NCI-H1436 (cell line): ENCODE data around the gene CCNL1.

Source experiments
- DNase-seq: peaks from one replicate; lab custom pipeline; 2025; lab: John Stamatoyannopoulos, UW

The CCNL1 gene

GRCh38 chr3:157145606-157146322 is 14.2 kb downstream of the CCNL1 start:
- no peak for DNase-seq

- DNase-seq: peak; percentile 22
These were observed 17.6 kb downstream of the CCNL1 start for GRCh38 chr3:157142315-157142714.

GRCh38 chr3:157139938-157140534 is 19.9 kb downstream of the CCNL1 start:
- DNase-seq: no peak

- no peak for DNase-seq
These were observed 23.1 kb downstream of the CCNL1 start for GRCh38 chr3:157136647-157137387.

- DNase-seq: no peak
These were observed 24.1 kb downstream of the CCNL1 start for GRCh38 chr3:157135671-157136396.

GRCh38 chr3:157134620-157135191 is 25.2 kb downstream of the CCNL1 start:
- no peak for DNase-seq

- no peak for DNase-seq
These were observed 26.3 kb downstream of the CCNL1 start for GRCh38 chr3:157133434-157134320.

GRCh38 chr3:157132936-157133335 is 27.0 kb downstream of the CCNL1 start:
- DNase-seq: no peak

- no peak for DNase-seq
These were observed 27.6 kb downstream of the CCNL1 start for GRCh38 chr3:157132341-157132740.

- DNase-seq: no peak
These were observed 28.1 kb downstream of the CCNL1 start for GRCh38 chr3:157131861-157132260.

GRCh38 chr3:157130467-157131251 is 29.3 kb downstream of the CCNL1 start:
- DNase-seq: peak; percentile 72

GRCh38 chr3:157129803-157130466 is 30.0 kb downstream of the CCNL1 start:
- peak; percentile 38 for DNase-seq

- DNase-seq: no peak
These were observed 30.9 kb downstream of the CCNL1 start for GRCh38 chr3:157128771-157129681.

GRCh38 chr3:157127831-157128767 is 31.8 kb downstream of the CCNL1 start:
- peak; percentile 18 for DNase-seq

GRCh38 chr3:157127268-157127667 is 32.7 kb downstream of the CCNL1 start:
- DNase-seq: no peak

- no peak for DNase-seq
These were observed 33.6 kb downstream of the CCNL1 start for GRCh38 chr3:157126365-157126764.

- DNase-seq: peak; percentile 42
These were observed 34.8 kb downstream of the CCNL1 start for GRCh38 chr3:157125101-157125500.
